GM20431 (cell line): Measurements from ENCODE around the gene LMAN2L.
"Not testable (repeated sequence)": the region's sequence is repeated elsewhere in the genome, so short reads cannot be mapped to it uniquely, and the experiment has no call there.

ENCODE experiments used
- in situ Hi-C: fragments of 300-500 bp; cut with MseI, MboI; formaldehyde crosslinking; loops from one replicate; pipeline ENCODE4 v1.15.0; 2020; ENCODE audit warnings: low sequenced_read_pairs; ENCODE audit not compliant: unreplicated experiment

LMAN2L gene

GRCh38 chr2:96689431-96689991, 50.4 kb downstream of the LMAN2L start:
- in situ Hi-C loops = no loop called here

GRCh38 chr2:96688649-96689430, 51.0 kb downstream of the LMAN2L start:
- in situ Hi-C loops = no loop called here

- in situ Hi-C loops = no loop called here
These were observed 51.9 kb downstream of the LMAN2L start for GRCh38 chr2:96687711-96688640.

GRCh38 chr2:96687266-96687665, 52.6 kb downstream of the LMAN2L start:
- in situ Hi-C loops = no loop called here

- in situ Hi-C loops = no loop called here
These were observed 54.0 kb downstream of the LMAN2L start for GRCh38 chr2:96685577-96686459.

- in situ Hi-C loops = no loop called here
These were observed 54.8 kb downstream of the LMAN2L start for GRCh38 chr2:96684883-96685576.

- in situ Hi-C loops = no loop called here
These were observed 55.7 kb downstream of the LMAN2L start for GRCh38 chr2:96683972-96684820.

- in situ Hi-C loops = no loop called here
These were observed 56.6 kb downstream of the LMAN2L start for GRCh38 chr2:96683307-96683706.

GRCh38 chr2:96681540-96681939, 58.3 kb downstream of the LMAN2L start:
- in situ Hi-C loops = no loop called here

GRCh38 chr2:96680561-96681141, 59.2 kb downstream of the LMAN2L start:
- in situ Hi-C loops = no loop called here

- in situ Hi-C loops = no loop called here
These were observed 60.0 kb downstream of the LMAN2L start for GRCh38 chr2:96679848-96680247.

GRCh38 chr2:96669539-96670215, 70.2 kb downstream of the LMAN2L start:
- in situ Hi-C loops = no loop called here

GRCh38 chr2:96668771-96669170, 71.1 kb downstream of the LMAN2L start:
- in situ Hi-C loops = no loop called here

- in situ Hi-C loops = not testable (repeated sequence)
These were observed 74.1 kb downstream of the LMAN2L start for GRCh38 chr2:96665717-96666116.

GRCh38 chr2:96665083-96665569, 74.7 kb downstream of the LMAN2L start:
- in situ Hi-C loops = no loop called here

- in situ Hi-C loops = no loop called here
These were observed 75.4 kb downstream of the LMAN2L start for GRCh38 chr2:96664366-96664925.

GRCh38 chr2:96663829-96664228, 76.0 kb downstream of the LMAN2L start:
- in situ Hi-C loops = no loop called here
